Endothelial cell of umbilical vein (primary cell): Measurements from ENCODE around the gene TMEFF1. TPM values are rescaled to one million over a fixed set of nuclear protein-coding genes. Genes with fewer than 3 reads are reported as not detected.

Experiments
- BruUV-seq: library from RNA; stranded (reverse); fragments of 400-500 nt; replicated peaks from 2 replicates; lab custom pipeline; 2021; lab: Mats Ljungman, UMichigan
- CTCF ChIA-PET: fragments of 300-600, 350-600 bp; sonication (Branson Sonifier 250); formaldehyde crosslinking; loops from one replicate; lab custom pipeline; 2021; ENCODE audit warnings: antibody characterized with exemption, inconsistent platforms; lab: Charles Lee
- POLR2A ChIA-PET: fragments of 300-600, 350-600 bp; sonication (Branson Sonifier 250); formaldehyde crosslinking; loops from one replicate; lab custom pipeline; 2021; ENCODE audit warnings: antibody characterized with exemption, inconsistent platforms; lab: Charles Lee
- DNase-seq: peaks from one replicate; pipeline ENCODE4 v3.0.0-alpha.2; 2011; ENCODE audit warnings: low read depth, low spot score
- FAIRE-seq: peaks from 2 replicates; lab custom pipeline; 2011; peaks lifted over from hg19 to GRCh38; lab: Jason Lieb, UNC
- H2AFZ ChIP-seq: 2 replicates; pipeline ENCODE4 v1.6.0; 2012; ENCODE audit warnings: low read depth, low read length, control low read depth, inconsistent platforms
- H3K27ac ChIP-seq: 2 replicates; pipeline ENCODE4 v1.5.1; 2011; ENCODE audit warnings: low read depth, mild to moderate bottlenecking, control low read depth, low read length, moderate library complexity; ENCODE audit not compliant: insufficient read depth
- H3K27me3 ChIP-seq, 2 experiments: 2 replicates each; pipeline versions ENCODE4 v1.6.0 to v1.6.1; 2011; ENCODE audit warnings: low read length in 2 of 2, mixed read lengths in 1 of 2; ENCODE audit not compliant: control insufficient read depth in 2 of 2, insufficient read depth in 2 of 2
- H3K36me3 ChIP-seq, 2 experiments: 2 replicates in 1 of 2; 3 replicates in 1 of 2; pipeline ENCODE4 v1.5.1; 2011; ENCODE audit warnings: low read length in 2 of 2, mild to moderate bottlenecking in 1 of 2, moderate library complexity in 1 of 2; ENCODE audit not compliant: control insufficient read depth in 2 of 2, insufficient read depth in 2 of 2; ENCODE audit errors: extremely low read depth in 1 of 2
- H3K4me1 ChIP-seq: 3 replicates; pipeline ENCODE4 v1.5.1; 2011; ENCODE audit warnings: mild to moderate bottlenecking, low read length; ENCODE audit not compliant: control insufficient read depth, insufficient read depth; ENCODE audit errors: extremely low read depth
- H3K4me2 ChIP-seq: 2 replicates; pipeline ENCODE4 v1.6.1; 2011; ENCODE audit warnings: low read length, control low read depth, mixed read lengths; ENCODE audit not compliant: insufficient read depth
- H3K4me3 ChIP-seq, 3 experiments: fragments of 200-600 bp in 1 of 3; sonication (generic), shearing (Covaris generic) in 1 of 3; replicated peaks in 1 of 3; 2 replicates each; pipeline ENCODE4 v1.5.1; 2011 to 2016; ENCODE audit warnings: control low read depth in 3 of 3, low read length in 3 of 3, mild to moderate bottlenecking in 2 of 3, inconsistent platforms in 1 of 3, low read depth in 1 of 3, moderate library complexity in 1 of 3; ENCODE audit not compliant: insufficient read depth in 1 of 3
- H3K79me2 ChIP-seq: 2 replicates; pipeline ENCODE4 v1.6.0; 2012; ENCODE audit warnings: low read length, inconsistent platforms; ENCODE audit not compliant: control insufficient read depth, insufficient read depth
- H3K9ac ChIP-seq: replicated peaks from 2 replicates; pipeline ENCODE3; 2011; ENCODE audit warnings: low read length, control low read depth; ENCODE audit not compliant: insufficient read depth; ENCODE audit errors: extremely low read depth
- H3K9me1 ChIP-seq: replicated peaks from 3 replicates; pipeline ENCODE4 v1.6.0; 2011; ENCODE audit warnings: mild to moderate bottlenecking, low read length; ENCODE audit not compliant: control insufficient read depth, insufficient read depth; ENCODE audit errors: extremely low read depth
- H3K9me3 ChIP-seq: replicated peaks from 2 replicates; pipeline ENCODE4 v1.5.1; 2012; ENCODE audit warnings: low read length, inconsistent platforms; ENCODE audit not compliant: control insufficient read depth, insufficient read depth
- H4K20me1 ChIP-seq: replicated peaks from 2 replicates; pipeline ENCODE3; 2011; ENCODE audit warnings: mild to moderate bottlenecking, low read length; ENCODE audit not compliant: control insufficient read depth, insufficient read depth; ENCODE audit errors: extremely low read depth
- MYC ChIP-seq: IDR thresholded peaks from one replicate; pipeline ENCODE4 v1.6.1; 2011; ENCODE audit warnings: mild to moderate bottlenecking, low read depth, low read length
- dilution Hi-C: fragments of 300-500 bp; cut with MboI; formaldehyde crosslinking; loops from one replicate; pipeline ENCODE4 v1.15.0; 2019; ENCODE audit warnings: low sequenced_read_pairs; ENCODE audit not compliant: extremely low pct_ligation_motif_present
- intact Hi-C: fragments of 100-400 bp; cut with micrococcal nuclease; formaldehyde crosslinking; loops from one replicate; pipeline ENCODE4 v1.10.0; 2022
- polyA plus RNA-seq, 4 experiments: library from polyadenylated mRNA; depleted of rRNA in 3 of 4; stranded (reverse) in 3 of 4; unstranded in 1 of 4; fragments of >200 nt; gene quantifications; 2 replicates each; pipeline versions ENCODE4 v1.2.1 to v1.2.3, GENCODE V29; 2011 to 2012; ENCODE audit warnings: missing spikeins in 1 of 4
- total RNA-seq: library from RNA; stranded (reverse); gene quantifications from 2 replicates; pipeline ENCODE4 v1.2.3, GENCODE V29; 2021

TMEFF1 gene
- total and polyA plus RNA-seq, 2 donors (not counting 3 experiments of a cell fraction or from before 2014, with no cell fraction given): 3.0 to 14.6 TPM

GRCh38 chr9:100626949-100627348 lies 154.0 kb downstream of the TMEFF1 start:
- Histone ChIP-seq H3K27ac (no peak overlapping the region), H3K27me3 (no peaks in the 10 kb centered on the region), H3K9me1 (no peaks in the 10 kb centered on the region), H4K20me1 (no peaks in the 10 kb centered on the region), H3K36me3 (no peaks in the 10 kb centered on the region), H3K9me3 (no peaks in the 10 kb centered on the region), H3K4me2 (no peak overlapping the region), H3K4me3 (no peak overlapping the region), H3K4me1 (no peaks in the 10 kb centered on the region), H2AFZ (no peak overlapping the region), H3K9ac (no peak overlapping the region), H3K79me2 (no peaks in the 10 kb centered on the region)
- no TSS peak for BruUV-seq
- intact Hi-C loops: no loop called here
- FAIRE-seq (no peak), DNase-seq (no peak)
- TF ChIP-seq MYC: no peak
- dilution Hi-C loops: no loop called here
- CTCF ChIA-PET: no interaction called here
- POLR2A ChIA-PET: no interaction called here

Other genes starting within 250 kb of the TMEFF1 start
- gene TEX10, start 120.2 kb upstream of the TMEFF1 start, total RNA-seq: 20.5 and 21.2 TPM in 2 replicates
- 11.0 and 13.6 TPM in 2 replicates for gene TEX10, start 120.2 kb upstream of the TMEFF1 start, polyA plus RNA-seq
- gene MSANTD3, start 46.0 kb upstream of the TMEFF1 start, total RNA-seq: 82.7 and 88.5 TPM in 2 replicates
- gene MSANTD3, start 46.0 kb upstream of the TMEFF1 start, polyA plus RNA-seq: 21.8 and 31.3 TPM in 2 replicates
- gene CAVIN4, start 104.9 kb downstream of the TMEFF1 start, total RNA-seq: 2.5 and 3.1 TPM in 2 replicates
- gene CAVIN4, start 104.9 kb downstream of the TMEFF1 start, polyA plus RNA-seq: 0.43 and 0.61 TPM in 2 replicates